M059J (cell line): ENCODE results near the gene TSPOAP1. TPM values are rescaled to one million over a fixed set of nuclear protein-coding genes. Genes with fewer than 3 reads are reported as not detected.
"Not testable (repeated sequence)": the region's sequence is repeated elsewhere in the genome, so short reads cannot be mapped to it uniquely, and the experiment has no call there.

Experiments
- DNase-seq: peaks from one replicate; pipeline ENCODE4 v3.0.0-alpha.2; 2012; ENCODE audit warnings: low read depth
- total RNA-seq: library from RNA; depleted of rRNA; stranded (reverse); fragments of >200 nt; shearing (Covaris generic); gene quantifications from 2 replicates; pipeline ENCODE4 v1.2.3, GENCODE V29; 2014

Gene TSPOAP1
- total RNA-seq, 1 experiment from 2014 or later, result 0.47 TPM

DNA sequence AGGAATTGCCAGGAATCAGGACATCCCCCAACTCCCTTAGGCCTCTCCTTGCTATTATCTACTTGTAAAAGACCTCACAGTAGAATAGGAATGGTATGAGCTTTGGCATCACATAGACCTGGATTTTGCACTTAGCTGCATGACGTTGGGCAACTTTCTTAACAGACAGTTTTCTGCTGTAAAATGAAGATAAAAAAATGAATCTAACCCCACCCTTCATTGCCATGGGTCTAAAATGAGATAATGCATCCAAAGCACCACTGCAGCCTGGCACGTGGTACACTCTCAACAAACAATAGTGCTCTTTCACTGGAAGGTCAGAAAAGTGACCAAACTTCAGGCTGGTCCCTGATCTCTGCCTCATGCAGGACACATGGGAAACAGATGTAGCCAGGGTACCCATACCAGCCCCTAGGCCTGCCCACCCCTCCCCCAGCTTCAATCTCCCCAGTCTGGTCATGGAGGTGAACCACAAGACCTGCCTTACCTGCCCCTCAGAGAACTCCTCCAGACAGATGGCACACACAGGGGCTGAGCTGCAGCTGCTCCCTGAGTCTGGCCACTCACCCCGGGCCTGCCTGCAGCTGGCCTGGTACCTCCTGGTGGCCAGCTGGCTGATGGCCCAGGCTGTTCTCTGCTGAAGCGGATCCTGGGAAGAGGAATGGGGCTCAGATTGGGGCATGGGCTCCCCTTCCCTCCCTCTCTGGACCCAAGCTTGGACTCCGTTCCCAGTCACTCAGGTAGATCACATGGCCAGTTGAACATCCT lies 31.9 kb upstream of the TSPOAP1 start:
- no peak for DNase-seq

- DNase-seq, result no peak
These were observed 30.0 kb upstream of the TSPOAP1 start for GRCh38 chr17:58358408-58359172.

DNA sequence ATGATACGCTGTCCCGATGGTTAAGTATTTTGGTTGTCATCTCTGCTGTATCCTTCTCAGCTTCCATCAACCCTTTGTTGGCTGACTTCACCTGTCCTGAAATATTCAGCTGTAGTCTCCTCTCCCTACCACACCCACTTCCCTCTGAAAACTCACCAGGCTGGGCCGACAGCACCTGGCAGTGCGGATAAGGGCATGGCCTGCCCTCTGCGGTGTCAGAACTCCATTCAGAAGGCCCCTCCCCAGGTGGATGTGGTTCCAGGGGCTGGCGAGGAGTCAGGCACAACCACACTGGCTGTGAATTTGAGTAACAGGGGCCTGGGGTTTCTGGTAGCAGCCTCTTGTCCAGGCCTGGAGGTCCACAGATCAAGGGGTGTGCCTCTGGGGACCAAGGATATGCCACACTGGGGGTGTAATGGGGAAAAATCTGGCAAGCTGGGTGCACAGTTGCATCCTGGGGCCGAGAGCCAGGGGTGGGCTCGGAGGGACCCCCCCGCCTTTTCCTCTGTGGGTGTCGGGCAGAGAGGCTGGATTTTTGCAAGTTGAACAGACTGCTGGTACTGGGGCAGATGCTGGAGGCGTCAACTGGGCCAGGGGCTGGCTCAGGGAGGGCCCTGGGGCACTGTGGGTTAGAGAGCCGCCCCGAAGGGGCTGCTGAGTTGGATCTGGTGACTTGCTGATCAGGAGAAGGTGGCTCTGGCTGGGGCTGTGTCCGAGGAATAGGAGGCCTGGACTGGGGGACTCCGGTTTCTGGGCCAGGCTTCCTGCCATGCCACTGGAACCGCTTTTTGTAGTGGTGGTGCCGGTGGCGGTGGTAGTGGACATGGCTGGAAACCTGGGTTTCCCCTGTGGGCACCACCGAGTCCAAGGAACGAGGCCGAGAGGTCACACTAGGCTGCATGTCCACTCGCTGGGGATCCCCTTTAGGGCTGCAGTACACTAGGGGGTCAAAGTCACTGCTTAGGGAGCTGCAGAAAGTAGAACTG lies 29.0 kb upstream of the TSPOAP1 start:
- DNase-seq, result no peak

- DNase-seq, result no peak
These were observed 27.6 kb upstream of the TSPOAP1 start for GRCh38 chr17:58356231-58356630.

- DNase-seq, result no peak
These were observed 26.1 kb upstream of the TSPOAP1 start for GRCh38 chr17:58354541-58355216.

DNA sequence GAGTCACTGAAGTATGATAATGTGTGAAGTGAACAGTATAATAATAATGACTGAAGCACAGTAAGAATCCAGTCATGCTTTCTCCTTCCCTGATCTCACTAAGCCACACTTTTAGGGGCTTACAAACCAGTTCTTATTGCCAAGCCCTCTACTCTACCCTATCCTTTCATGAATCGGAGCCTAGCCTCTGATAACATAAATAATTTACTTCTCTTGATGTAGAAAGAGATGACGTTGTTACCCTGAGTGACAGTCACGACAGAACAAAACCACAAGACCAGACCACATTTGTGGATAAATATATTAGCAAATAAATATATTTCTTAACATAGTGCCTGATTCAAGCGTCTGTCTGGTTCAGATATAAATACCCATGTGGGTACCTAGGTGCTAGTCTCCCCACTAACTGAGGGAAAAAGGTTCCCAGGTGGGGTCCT lies 24.8 kb upstream of the TSPOAP1 start:
- no peak for DNase-seq

GRCh38 chr17:58352596-58353388 lies 24.2 kb upstream of the TSPOAP1 start:
- DNase-seq, result peak; percentile 59

DNA sequence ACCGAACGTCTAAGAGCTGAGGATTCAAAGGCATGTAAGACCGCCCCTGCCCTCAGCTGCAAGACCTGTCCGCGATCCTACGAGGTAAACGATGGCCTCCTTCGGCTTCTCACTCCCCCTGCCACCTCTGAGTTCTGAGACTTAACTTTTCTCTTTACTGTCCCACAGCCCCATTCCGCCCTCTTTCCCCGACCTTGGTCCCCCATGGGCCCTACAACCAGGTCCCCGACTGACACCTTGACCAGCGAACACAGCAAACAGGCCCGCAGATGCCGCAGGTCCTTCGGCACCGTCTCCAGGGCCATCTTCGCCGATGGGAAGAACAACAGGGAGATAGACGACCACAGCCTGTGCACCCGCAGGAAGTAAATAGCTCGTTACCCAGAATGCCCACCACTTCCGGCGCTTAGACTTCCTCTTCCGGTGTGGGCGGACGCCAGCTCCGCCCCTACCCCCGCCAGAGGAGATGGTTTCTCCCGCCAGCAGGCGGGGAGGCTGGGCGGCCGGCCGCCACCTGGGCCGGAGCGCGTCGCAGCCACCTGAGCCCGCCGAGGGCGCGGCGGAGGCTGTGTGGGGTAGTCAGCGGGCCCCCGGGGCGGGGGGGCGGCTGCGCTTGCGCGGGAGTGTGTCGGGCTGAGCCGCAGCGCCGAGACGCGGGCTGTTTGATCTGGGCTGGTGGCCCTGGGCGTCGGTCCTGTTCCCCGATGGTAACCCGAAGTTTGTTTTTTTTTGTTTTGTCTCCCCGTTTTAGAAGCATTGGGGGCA lies 23.4 kb upstream of the TSPOAP1 start, which contains the start of gene SUPT4H1:
SUPT4H1 (minus strand) TSS at position 371 of the 765 bp plus-strand sequence; CDS start at position 305, 66 bp downstream.
- peak; percentile 87 for DNase-seq

DNA sequence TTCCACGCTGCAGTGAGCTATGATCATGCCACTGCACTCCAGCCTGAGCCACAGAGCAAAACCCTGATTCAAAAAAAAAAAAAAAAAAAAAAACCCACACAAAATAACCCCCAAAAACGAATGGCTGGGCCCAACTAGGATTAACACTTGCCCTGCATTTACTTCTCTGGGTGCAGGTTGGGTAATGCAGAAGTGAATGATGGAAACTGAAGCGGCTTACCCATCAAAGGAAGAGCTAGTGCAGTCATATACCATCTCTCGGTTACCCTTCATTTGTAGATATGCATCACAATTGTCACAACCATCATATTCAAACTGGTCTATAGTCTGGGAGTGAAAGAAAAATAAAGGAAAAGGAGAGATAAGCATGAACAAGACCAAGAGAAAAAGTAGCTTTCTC lies 22.6 kb upstream of the TSPOAP1 start:
- DNase-seq, result no peak

- DNase-seq, result no peak
These were observed 19.4 kb upstream of the TSPOAP1 start for GRCh38 chr17:58348038-58348437.

GRCh38 chr17:58345500-58345899 lies 16.9 kb upstream of the TSPOAP1 start:
- no peak for DNase-seq

DNA sequence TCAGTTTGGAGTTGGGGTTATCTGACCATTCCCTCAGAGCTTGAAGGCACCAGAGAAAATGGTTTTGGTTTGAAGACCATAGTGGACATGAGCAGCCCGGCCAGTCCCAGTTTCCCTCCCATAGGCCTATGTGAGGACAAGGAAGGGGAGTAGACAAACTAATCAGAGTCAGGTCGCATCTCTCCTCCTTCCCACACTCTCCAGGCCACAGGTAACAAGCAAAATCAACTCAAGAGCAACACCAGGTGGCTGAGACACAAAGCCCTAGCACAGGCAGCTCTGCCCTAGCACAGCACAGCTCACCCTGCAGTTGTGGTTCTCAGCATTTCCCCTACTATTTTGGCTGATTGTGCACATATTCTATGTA lies 16.2 kb upstream of the TSPOAP1 start:
- DNase-seq, result no peak

DNA sequence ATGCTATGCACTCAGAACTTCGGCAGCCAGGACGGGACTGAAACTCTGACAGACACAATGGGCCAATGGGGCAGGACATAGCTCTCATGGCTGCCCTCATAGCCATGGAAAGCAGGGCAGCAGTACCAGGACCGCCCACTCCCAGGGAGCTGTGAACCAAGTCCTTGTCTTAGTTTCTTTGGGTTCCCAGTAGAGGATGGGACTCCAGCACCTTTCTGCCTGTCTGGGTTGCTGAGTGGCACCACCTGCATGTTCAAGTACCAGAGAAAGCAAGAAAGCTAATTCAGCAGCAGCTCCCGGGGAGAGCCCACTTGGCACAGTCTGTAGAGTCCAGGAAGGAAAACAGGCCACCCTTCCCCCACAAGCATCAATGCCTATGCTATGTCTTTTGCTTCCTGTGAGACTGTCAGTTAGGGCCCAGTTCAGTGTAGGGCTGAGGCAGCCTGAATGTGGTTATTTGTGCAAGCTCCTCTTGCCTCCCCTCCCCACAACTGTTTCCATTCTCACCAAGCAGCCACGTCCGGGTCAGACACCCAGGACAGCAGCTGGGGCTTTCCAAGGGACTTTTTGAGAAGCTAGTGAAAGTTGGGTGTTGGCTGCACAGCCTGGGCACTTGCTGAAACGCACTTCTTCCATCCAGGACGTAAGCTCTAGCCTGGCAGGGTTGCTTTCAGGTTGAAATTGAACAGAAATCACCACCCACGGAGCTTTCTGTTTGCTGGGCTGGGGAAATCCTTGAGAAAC lies 15.6 kb upstream of the TSPOAP1 start:
- peak; percentile 30 for DNase-seq

- no peak for DNase-seq
These were observed 14.5 kb upstream of the TSPOAP1 start for GRCh38 chr17:58343131-58343530.

GRCh38 chr17:58341861-58342475 lies 13.4 kb upstream of the TSPOAP1 start:
- DNase-seq, result no peak

- not testable (repeated sequence) for DNase-seq
These were observed 12.7 kb upstream of the TSPOAP1 start for GRCh38 chr17:58341136-58341860.

- no peak for DNase-seq
These were observed 11.8 kb upstream of the TSPOAP1 start for GRCh38 chr17:58340405-58340876.
